Activated CD8-positive, alpha-beta memory T cell treated with anti-CD3 and anti-CD28 coated beads for 1 hour (primary cell): Measurements from ENCODE around the gene FGF22.
"Not testable (repeated sequence)": the region's sequence is repeated elsewhere in the genome, so short reads cannot be mapped to it uniquely, and the experiment has no call there.

Experiments
- DNase-seq, 2 donors: peaks; one replicate each; pipeline ENCODE4 v3.0.0-alpha.2; 2020; ENCODE audit warnings: low read depth in 1 of 2; ENCODE audit errors: extremely low read depth in 1 of 2

The FGF22 gene

DNA sequence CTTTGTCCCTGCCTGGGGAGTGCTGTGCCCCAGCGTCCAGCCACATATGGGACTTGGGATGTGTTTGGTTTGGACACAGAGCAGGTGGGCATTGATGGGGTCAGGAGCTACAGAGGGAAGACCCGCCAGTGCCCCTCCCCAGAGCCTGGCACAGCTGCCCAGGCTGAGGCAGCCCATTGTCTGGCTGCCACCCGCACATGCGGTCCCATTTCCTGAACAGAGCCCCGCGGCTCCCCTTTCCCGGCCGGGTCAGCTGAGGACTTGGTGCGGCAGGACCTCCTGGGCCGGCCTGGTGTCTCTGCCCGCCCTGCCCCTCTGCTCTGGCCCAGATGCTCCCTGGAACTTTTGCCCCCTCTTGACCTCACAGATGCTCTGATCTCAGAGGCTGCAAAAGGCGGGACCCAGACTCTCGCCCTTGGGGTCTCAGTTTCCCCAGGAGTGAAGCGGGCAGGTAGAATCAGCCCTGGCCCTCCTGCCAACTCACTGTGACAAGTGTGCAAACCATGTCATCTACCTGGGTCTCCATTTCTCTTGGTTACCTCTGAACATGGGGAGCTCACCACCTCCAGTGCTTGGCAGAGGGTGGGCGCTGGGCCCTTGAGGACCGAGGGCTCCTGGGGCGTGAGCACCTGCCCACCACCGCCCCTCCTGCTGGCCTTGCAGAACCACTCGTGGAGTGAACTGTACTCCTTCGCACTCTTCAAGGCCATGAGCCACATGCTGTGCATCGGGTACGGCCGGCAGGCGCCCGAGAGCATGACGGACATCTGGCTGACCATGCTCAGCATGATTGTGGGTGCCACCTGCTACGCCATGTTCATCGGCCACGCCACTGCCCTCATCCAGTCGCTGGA, 32.2 kb upstream of the FGF22 start:
- DNase-seq = no peak

DNA sequence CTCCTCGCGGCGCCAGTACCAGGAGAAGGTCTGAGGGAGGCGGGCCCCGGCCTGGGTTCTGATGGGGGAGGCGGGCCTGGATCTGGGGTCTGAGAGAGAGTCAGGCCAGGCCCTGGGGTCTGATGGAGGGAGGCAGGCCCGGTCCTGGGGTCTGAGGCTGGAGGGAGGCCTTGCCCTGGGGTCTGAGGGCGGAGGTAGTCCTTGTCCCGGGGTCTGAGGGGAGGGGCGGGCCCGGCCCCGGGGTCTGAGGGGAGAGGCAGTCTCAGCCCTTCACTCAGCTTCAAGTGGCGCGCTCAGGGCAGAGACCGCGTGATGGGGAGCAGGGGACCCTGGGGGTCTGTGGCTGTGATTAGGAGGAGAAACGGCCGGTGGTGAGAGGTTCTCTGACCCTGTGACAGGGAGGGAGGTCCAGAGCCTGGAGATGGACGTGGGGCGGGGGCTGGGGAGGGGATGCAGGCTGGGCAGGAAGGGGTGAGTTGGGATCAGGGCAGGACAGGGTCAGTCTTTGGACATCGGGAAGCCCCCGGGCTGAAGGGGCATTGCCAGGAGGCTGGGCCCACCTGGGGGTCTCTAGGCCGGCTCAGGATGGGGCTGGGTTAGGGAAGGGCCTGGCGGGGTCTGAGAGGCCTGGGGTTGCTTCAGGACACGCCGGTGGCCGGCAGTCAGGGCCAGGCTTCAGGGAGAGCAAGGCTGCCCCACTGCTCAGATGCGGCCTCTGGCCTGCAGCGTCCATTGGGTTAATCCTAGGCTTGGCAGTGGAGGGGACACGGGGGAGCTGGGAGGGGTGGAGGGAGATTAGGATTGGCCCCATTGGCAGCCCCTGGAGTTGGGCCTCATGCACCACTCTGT, 31.3 kb upstream of the FGF22 start:
- no peak for DNase-seq

DNA sequence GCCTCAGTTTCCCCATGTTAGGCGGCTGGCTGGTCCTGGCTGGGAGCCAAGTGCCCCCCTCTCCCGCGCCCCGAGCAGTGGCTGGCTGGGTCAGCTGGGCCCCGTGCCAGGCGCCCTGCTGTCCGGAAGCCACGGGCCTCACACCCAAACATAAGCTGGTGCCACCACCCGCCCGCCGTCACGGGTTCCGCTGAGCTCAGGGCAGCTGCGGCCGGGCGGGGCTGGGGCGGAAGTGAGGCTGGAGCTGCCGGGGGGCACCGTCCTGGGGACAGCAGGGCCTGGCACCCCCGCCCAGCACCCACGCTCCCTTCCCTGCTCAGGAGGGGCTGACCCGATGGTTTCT, 30.7 kb upstream of the FGF22 start:
- DNase-seq = no peak

DNA sequence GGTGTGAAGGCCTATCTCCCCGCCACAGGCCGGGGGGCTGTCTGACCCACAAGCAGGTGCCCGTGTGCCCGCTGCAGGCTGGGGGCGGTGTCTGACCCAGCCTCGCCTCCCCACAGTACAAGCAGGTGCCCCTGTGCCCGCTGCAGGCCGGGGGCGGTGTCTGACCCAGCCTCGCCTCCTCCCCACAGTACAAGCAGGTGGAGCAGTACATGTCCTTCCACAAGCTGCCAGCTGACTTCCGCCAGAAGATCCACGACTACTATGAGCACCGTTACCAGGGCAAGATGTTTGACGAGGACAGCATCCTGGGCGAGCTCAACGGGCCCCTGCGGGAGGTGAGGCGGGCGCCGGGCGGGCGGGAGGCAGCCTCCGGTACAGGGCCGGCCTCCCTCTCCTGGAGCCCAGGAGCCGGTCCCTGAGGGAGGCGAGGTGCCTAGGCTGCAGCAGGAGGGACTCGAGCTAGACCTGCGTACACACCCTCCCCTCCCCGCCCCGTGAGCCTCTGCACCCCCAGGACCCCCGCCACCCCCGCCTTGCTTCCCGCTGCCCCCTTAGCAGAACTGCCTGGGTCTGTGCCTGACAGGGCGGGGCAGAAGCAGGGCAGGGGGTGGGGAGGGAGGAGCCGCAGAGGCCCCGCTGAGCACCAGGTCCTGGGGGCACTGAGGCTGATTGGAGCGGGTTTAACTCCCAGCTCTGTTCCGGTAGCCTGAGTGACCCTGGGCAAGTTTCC, 29.4 kb upstream of the FGF22 start:
- no peak for DNase-seq

DNA sequence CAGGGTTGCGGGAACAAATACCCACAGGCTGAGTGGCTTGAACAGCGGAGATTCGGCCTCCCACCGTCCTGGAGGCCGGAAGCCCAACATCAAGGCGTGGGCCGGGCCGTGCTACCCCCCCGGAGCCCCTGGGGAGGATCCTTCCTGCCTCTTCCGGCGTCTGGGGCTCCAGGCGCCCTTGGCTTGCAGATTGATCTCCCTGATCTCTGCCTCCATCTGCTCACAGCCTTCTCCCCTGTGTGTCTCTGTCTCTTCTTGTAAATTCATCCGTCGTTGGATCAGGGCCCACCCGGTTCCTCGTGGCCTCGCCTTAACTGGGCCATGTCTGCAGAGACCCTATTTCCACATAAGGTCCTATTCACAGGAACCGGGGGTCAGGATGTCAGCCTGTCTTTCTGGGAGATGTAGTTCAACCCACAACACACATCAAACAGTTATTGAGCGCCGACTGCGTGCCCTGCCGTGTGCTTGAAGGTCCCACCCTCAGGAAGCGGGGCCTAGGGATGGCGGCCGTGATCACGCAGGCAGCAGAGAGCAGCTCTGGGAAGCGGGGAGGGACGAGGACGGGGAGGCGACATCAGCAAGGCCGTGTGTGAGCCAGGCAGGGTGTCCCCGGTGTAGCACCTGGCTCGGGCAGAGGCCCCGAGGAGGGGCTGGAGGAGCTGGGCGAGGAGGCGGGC, 28.7 kb upstream of the FGF22 start:
- no peak for DNase-seq

DNA sequence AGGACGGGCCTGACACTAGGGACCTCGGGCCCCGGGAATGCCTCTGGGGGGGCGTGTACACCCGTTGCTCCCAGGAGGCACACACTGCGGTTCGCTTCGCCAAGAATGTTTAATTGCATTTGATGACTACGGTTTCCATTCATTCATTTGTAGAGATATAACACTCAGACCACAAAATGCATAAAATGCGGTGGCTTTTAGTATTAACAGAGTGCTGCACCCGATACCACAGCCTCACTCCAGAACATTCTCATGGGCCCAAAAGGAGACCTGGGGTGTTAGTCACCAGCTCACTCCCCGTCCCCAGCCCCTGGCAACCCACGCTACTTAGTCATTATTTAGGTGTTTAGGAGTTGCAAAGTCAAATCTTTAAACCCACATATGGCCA, 28.2 kb upstream of the FGF22 start:
- no peak for DNase-seq

DNA sequence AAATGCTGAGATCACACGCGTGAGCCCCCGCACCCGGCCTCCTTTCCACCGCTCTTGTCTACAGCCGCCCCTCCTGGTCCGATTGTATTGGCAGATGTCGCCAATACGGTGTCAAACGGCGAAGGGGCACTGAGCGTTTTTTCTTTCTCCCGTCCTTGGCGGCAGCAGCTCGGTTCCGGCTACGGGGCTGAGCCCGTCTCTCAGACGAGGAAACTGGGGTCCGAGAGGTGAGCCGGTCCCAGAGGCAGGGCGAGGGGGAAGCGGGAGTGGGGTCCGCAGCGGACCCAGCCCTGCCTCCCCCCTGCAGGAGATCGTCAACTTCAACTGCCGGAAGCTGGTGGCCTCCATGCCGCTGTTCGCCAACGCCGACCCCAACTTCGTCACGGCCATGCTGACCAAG, 26.7 kb upstream of the FGF22 start:
- no peak for DNase-seq

DNA sequence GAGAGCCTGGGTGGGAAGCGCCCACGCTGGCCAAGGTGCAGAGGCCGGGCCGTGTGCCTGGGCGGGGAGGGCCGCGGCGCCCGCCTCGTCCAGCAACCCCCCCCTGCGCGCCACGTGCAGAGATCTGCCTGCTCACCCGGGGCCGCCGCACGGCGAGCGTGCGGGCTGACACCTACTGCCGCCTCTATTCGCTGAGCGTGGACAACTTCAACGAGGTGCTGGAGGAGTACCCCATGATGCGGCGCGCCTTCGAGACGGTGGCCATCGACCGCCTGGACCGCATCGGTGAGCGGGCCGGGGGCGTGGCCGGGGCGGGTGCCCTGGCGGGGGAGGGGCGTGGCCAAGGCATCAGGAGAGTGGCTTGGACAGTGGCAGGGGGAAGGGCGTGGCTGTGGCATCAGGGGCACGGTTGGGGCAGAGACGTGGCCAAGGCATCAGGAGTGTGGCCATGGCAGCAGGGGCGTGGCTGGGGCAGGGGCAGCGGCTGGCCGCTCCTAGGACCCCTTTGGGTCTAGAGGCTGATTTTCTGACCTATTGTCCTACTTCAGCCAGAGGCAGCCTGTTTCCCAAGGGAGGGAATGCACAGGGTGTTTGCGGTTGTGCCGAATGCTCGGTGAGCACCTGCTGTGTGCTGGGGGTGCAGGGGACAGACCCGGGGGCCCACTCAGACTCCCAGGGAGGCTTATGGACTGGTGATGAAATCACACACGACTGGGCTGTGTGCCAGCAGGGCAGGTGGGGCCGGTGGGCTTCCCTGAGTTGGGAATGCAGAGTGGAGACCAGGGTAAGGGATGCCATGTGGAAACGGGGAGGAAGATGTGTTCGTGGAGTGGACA, 25.7 kb upstream of the FGF22 start:
- no peak for DNase-seq

DNA sequence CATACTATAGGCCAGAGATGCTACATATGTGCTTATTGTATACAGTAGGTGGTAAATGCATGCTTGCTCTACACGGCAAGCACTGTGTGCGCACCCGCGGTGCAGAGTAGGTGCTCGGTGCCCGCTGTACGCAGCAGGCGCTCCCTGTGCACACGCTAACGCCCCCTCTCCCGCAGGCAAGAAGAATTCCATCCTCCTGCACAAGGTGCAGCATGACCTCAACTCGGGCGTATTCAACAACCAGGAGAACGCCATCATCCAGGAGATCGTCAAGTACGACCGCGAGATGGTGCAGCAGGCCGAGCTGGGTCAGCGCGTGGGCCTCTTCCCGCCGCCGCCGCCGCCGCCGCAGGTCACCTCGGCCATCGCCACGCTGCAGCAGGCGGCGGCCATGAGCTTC, 24.1 kb upstream of the FGF22 start:
- no peak for DNase-seq

DNA sequence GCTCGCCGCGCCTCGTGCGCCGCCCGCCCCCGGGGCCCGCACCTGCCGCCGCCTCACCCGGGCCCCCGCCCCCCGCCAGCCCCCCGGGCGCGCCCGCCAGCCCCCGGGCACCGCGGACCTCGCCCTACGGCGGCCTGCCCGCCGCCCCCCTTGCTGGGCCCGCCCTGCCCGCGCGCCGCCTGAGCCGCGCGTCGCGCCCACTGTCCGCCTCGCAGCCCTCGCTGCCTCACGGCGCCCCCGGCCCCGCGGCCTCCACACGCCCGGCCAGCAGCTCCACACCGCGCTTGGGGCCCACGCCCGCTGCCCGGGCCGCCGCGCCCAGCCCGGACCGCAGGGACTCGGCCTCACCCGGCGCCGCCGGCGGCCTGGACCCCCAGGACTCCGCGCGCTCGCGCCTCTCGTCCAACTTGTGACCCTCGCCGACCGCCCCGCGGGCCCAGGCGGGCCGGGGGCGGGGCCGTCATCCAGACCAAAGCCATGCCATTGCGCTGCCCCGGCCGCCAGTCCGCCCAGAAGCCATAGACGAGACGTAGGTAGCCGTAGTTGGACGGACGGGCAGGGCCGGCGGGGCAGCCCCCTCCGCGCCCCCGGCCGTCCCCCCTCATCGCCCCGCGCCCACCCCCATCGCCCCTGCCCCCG, 23.5 kb upstream of the FGF22 start:
- no peak for DNase-seq

DNA sequence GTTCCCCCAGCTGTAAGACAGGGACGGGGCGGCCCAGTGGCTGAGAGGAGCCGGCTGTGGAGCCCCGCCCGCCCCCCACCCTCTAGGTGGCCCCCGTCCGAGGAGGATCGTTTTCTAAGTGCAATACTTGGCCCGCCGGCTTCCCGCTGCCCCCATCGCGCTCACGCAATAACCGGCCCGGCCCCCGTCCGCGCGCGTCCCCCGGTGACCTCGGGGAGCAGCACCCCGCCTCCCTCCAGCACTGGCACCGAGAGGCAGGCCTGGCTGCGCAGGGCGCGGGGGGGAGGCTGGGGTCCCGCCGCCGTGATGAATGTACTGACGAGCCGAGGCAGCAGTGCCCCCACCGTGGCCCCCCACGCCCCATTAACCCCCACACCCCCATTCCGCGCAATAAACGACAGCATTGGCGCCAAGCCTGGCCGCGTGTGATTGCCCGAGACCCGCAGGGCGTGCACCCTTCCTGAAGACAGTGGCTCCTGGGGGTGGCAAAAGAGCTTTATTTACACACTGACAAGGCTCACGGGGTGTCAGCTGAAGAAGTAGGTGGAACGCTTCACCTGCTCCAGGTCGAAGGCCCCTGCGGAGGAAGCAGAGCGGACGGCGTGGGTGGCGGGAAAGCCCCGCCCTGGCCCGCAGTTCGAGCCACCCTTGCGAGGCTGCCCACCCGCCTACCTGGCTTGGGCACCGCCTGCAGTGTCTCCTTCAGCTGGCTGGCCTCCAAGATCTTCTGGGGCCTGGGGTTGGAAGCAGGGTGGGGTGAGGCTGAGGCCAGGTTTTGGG, 22.7 kb upstream of the FGF22 start:
- DNase-seq = no peak

DNA sequence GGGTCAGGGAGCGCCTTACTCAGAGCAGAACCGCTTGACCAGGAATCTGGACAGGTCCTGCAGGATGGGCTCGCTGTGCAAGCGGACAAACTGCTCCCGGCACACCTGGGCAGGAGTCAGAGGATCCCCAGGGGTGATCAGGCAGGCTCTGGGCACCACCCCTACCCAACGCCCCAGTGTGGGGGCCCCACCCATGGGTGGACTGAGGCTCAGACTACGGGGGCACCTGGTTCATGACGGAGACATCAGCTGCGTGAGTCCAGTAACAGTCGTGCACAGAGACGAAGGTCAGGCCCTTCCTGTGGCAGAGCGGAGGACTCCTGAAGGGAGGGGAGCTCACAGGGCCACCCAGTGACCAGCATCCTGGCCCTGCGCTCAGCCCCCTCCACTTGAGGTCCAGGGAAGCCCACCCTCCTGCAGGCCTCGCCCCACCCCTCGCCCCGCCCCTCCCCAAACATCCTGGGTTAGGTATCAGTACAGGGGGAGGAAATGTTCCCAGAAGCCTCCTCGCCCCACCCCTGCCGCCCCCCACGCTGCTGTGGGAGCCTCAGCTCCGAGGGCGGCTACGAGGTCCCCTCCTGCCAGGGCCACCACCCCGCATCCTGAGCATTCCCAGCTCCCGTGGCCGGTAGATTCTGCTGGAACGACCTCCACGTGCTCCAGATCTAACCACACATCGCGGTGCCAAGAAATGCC, 22.0 kb upstream of the FGF22 start:
- no peak for DNase-seq

DNA sequence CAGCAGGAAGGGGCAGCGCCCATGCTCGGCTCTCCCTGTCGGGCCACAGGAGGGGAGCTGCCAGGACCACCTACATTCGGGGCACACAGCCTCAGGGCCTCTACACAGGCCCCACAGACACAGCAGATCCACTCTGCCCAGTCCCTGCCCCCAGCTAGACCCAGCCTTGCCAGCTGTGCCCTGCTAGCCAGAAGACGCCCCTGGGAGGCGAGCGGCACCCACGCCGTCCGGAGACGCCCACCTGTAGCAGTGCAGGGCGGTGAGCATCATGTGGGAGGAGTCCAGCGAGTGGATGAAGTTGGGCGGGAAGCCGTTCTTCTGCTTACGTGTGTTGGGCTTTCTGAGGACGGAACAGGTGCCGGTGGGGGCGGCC, 21.4 kb upstream of the FGF22 start:
- no peak for DNase-seq

DNA sequence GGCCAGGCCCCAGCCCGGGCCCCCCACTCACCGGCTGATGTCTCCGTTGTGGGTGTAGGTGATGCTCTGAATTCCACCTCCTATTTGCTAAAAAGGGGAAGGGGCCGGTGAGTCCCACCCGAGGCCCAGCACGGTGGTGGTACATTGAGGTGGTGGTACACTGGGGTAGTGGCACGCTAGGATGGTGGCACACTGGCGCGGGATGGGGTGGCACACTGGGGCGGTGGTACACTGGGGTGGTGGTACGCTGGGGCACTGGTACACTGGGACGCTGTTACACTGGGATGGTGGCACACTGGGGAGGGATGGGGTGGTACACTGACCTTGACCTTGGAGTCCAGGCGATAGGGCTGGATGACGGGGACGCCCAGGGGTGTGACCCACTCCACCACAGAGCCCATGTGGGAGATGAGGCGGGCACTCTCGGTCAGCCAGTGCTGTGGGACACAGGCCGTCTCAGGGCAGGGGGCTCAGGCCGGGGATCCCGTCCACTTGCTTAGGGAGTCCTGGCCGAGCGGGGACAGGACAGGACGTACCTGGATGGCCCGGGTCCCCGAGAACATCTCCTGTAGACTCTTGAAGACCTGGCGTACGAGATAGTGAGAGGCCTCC, 20.9 kb upstream of the FGF22 start:
- DNase-seq = no peak

DNA sequence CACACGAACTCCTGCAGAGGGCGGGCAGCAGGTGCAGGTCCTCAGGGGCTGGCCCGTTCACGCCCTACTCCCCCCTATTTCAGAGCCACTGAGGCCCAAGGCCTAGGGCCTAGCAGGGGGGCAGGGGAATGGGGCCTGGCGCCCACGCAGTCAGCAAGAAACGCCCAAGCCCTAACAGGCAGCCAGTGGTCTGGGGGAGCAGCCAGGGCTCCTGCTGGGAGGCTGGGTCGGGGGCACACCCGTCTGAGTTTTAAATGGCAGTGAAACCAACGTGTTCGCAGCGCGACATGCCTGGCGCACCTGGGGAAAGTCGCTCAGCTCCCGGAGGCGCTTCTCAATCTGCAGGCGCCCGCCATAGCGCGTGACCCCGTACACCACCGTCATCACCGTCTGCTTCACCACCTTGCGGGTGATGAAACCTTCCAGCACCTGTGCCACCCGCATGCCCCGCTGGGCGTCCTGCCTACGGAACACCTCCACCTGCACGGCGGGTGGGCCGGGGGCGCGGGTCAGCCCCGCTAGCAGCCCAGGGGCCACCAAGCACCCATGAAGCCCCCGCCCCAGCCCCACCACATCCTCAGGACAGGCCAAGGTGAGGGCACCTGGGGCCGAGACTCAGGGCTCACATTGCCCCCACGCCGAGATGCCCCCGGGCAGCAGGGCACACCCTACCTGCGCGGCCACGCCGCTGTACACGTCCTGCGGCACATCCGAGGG, 20.2 kb upstream of the FGF22 start:
- DNase-seq = no peak

DNA sequence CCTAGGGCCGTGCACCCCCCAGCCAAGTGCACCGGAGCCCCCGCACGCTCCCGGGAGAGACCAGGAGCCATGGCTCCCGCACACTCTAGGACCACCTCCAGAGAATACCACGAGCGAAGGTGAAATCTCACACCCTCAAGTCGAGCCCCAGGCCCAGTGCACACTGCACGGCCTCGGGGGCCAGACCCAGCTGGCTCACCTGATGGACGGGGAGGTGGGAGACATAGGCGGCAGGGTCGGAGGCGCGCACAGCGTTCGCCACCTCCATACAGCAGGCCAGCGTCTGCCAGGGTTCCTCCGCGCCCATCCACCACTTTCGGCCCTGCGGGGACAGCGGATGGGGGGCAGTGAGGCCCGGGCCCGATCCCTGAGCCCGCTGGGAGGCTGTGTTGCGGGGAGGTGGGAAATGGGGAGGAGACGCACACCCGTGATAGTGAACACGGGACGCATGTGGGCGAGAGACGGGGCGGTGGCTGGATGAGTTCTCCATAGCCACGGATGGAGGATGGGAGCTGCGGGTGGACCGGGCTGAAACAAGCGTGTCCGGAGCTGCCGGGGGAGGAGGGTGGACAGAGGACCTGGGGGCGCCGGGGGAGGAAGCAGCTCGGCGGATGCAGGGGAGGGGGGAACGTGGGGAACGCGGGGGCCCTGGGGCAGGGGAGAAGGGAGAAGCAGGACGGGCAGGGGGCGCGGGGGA, 19.4 kb upstream of the FGF22 start:
- no peak for DNase-seq

DNA sequence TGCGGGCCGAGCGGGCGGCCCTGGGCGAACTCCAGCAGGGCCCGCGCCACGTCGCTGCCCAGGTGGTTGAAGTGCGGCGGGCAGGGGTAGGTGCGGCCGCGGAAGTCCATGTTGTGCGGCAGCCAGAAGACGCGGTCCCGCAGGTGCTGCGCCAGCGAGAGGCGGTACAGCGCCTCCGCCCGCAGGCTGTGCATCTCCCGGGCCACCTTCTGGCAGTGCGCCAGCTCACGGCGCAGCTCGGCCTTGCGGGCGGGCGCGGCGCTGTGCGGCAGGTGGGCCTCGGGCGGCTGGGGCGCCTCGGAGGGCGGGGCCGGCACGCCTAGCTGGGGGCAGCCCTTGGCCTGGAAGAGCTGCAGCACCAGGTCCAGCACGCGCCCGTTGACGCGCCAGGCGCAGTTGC, 18.5 kb upstream of the FGF22 start:
- not testable (repeated sequence) for DNase-seq
